8988T (cell line): ENCODE data around the gene RIPK4.
"Not testable (repeated sequence)": the region's sequence is repeated elsewhere in the genome, so short reads cannot be mapped to it uniquely, and the experiment has no call there.

Experiments
- DNase-seq: peaks from one replicate; pipeline ENCODE4 v3.0.0; 2011

RIPK4 gene

DNA sequence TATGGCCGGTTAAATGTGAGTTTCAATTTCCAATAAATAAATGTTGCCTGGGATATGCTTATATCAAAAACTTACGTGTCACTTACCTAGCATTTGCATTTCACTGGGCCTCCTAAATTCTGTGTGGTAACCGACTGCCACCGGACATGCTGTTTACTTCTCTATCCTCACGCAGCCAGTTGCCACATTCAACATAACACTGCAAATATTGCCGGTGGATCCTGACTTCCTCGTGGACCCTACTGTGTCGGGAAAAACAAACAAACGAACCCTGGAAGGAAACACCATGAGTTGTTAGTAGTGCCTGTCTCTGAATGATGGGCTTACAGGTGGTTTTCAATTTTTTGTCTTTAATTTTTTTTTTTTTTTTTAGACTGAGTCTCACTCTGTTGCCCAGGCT lies 54.1 kb downstream of the RIPK4 start:
- DNase-seq: no peak

DNA sequence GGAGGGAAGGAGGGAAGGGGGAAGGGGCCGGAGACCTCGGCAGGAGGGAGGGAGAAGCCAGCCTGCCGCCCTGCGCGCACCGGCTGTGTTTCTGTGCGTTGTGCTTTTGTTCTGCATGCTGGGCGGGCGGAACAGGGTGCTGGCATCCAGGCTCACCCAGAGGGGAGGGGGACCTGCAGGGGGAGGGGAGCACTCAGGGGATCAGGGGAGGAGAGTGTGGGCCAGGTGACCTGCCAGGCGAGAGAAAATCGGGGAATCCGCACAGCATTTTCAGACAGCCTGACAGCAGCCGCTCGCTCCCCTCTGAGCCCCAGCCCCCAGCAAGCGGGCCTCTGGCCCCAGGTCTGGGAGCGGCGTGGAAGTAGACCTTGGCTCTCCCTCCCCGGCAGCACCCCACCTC lies 54.7 kb downstream of the RIPK4 start:
- no peak for DNase-seq

DNA sequence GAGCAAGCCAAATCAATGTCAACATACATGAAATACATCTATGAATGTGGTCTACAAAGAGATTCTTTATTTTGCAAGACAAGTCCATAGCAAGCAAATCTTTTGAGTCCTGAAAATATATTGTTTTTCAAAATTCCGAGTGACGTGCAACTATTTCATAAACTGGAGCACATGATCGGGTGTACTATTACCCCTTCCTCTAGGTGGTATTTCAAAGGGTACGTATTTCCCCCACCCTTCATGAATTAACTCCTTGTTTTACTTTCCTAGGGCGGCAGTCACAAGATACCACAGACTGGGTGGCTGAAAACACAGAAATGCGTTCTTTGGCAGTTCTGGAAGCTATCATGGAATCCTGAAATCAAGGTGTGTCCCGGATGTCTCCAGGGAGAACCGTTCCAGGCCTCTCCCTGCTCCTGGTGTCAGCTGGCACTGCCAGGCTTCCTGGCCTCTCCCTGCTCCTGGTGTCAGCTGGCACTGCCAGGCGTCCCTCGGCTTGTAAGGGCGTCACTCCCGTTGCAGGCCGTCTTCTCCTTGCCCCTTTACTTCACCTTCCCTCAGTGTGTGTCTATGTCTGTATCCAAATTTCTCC lies 55.3 kb downstream of the RIPK4 start:
- no peak for DNase-seq

DNA sequence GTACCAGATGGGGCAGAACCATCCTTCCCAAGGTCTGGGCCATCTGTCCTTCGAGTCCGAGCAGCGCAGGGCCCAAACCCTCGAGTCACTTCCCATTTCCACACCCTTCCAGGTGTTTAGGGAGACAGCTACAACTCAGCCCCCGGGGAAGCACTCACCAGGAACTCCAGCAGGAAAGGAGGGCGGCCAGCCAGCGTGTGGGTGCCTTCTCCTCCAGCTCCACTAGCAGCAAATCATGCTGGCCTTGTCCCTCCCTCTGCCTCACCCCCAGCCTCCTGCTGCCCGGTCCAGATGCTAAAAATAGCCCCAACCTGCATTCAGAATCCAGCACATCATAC lies 56.1 kb downstream of the RIPK4 start:
- no peak for DNase-seq

DNA sequence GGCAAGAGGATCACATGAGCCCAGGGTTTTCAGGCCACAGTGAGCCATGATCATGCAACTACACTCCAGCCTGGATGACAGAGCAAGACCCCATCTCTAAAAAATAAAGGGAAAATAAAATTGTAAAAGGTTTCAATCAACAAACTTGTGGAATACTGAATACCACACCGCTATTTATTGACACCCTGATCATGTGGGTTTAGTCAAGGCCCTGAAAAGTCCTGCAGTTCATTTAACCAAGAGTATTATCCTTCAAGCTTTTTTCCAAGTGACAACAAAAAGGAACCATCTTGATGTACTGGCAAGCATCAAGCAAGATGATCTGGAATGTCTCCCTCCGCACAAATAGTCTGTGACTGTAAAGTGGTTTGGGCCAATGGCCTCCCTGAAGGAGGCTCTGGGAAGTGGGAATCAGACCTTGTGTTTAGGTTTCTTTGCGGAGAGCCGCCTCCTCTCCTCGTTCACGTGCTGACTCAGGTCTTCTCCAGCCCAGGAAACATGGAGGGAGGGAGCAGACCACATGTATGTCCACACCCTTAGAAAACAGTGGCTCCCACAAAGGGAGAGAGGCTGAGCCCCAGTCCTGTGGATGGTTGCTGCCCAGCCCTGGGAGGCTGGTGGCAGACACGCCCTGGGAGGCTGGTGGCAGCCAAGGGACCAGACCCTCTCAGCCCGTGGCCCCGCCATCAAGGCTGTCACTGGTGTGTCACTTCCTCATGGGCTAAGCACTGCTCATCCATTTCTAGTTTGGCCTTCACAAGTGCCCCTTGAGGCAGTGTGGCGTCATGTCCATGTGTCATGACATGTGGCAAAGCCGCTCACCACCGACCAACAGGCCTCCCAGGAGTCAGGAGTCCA lies 56.7 kb downstream of the RIPK4 start:
- DNase-seq: no peak

DNA sequence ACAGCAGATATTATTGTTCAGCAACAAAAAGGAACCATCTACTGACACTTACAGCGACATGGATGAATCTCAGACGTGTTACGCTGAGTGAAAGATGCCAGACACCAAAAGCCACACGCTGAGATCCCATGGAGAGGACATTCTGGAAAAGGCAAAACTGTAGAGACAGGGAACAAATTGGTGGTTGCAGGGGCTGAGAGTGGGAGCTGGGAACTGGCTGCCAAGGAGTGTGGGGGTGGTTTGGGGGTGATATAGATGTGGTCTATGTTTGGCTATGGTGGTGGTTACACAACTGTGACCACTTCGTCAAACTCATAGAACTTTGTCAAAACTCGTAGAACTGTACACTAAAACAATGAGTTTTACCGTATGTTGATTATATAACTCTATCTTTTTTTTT lies 57.7 kb downstream of the RIPK4 start:
- DNase-seq: no peak

DNA sequence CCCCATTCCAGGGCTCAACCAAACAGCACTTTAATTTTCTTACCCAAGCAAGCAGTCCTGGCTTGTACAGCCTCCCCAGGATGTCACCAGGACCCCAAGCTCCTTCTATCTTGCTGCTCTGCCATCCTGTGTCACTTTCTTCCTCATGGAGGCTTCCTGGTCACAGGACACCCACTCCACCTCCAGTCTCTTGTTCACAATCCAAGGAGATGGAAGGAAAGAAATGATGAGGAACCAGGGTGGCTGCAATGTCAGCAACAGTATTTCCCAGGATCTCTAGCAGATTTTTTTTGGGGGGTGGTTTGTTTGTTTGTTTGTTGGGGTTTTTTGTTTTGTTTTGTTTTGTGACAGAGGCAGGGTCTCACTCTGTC lies 58.9 kb downstream of the RIPK4 start:
- no peak for DNase-seq

DNA sequence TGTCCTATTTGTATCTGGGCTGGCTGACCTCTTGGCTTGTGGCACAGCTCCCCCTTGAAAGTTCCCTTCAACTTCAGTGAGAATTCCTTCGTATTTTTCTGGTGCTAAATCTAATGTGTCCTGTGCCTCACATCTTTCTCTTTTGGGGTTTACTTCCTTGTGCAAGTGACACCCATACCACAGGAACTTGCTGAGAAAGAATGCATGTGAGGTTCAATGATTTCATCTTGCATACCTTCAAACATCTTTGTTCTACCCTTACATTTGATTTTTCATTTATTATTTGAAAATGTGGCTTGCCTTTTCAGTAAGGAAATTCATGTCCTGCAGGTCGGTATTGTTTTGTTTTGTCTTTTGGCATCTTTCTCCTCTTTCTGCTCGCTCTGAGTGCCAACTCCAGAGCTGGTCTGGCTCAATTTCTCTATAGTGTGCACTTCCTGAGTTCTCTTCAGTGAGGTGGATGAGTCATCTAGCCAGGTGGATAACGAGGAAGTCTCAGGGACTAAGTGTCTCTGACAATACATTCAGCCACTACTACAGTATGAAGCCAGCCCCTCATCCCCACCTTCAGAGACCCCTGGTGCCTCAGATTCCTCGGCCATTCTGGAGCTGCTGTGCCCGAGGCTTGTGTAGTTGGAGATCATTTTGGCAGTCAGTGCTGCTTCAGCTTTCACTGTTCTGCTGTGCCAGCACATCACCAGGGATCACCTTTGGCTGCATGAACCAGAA lies 59.5 kb downstream of the RIPK4 start:
- DNase-seq: no peak

DNA sequence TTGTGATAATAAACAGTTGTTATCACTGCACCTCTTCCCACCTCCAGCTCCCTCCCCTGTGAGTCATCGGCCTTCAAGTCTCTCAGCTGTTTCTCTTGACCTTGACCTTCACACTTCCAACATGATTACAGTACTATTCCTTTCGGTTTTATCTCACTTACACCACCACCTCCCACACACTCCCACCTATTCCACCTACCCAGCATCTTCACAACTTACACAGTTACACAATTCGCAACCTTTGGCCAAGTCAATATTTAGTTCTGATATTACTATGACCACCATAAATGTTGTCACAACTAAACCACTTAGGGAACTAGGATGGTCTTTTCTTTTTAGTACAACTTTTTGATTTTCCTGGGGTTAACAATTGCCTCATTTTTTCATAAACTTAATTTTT lies 60.2 kb downstream of the RIPK4 start:
- DNase-seq: no peak

DNA sequence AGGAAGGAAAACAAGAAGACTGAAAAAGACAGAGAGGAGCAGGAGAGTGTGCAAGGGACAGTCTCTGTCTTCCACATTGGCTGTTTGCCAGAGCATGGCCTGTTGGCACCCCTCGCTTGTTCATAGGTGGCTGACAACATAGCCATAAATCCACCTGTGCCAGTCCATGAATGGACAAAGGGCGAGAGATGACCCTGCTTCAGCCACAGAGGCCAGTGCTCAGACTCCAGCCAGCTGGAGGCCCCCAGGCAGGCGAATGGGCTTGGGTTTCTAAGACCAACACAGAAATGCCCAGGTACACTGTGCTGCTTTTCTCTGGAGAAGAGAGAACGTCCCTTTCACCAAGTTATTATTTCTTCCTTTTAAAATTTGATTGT lies 60.6 kb downstream of the RIPK4 start:
- no peak for DNase-seq

DNA sequence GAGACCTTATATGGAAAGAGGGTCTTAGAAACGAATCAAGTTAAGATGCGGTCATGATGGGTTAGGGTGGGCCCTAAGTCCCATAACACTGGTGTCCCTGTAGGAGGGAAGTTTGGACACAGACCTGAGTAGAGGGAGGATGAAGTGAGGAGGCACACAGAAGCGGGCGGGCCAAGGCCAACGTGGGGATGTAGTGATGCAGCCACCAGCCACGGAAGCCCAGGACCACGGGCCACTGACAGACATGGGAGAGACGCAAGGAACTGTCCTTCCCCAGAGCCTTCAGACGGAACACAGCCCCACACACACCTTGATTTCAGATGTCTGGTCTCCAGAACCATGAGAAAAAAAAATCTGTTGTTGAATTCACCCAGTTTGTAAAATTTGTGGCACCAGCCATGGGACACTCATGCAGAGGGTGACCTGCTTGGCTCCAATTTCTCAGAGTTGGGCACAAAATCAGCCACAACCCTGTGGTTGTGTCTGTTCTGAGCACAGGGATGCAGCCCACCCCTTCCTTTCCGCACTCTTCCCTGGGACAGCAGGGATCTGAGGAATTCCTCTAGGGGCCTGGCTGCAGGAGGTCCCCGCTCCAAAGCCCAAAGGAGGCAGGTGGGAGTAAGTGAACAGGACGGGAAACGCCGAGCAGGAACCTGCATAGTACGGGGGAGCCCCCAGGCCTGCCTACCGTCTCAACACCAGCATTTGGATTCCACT lies 61.1 kb downstream of the RIPK4 start:
- DNase-seq: no peak

DNA sequence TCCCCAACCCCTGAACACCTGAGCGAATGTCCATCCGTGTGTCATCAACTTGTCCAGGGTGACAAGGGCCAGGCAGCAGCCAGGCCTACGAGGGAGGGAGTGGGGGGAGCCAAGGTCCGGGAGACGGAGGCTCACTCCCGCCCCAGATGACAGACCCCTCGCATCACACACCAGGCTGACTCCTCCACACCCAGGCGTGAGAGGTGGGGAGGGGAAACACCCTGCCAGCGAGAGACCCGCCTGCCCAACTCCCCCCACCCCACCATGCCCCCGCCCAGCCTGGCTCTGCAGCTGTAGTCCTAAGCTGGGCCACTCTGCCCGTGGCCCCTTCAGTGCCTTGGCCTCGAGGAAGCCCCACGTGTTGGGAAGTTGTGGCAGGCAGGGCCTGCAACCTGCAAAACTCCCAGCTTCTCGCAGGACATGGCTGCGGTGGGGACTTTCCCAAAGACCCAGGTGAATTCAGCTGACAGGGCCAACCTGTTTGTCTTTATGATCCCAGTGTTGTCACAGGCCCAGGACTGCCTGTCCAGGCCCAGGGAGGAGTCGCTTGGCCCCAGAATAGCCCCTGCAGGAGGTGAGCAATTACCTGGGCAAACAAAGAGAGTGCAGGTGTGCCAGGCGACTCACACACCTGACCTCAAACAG lies 62.9 kb downstream of the RIPK4 start:
- no peak for DNase-seq

DNA sequence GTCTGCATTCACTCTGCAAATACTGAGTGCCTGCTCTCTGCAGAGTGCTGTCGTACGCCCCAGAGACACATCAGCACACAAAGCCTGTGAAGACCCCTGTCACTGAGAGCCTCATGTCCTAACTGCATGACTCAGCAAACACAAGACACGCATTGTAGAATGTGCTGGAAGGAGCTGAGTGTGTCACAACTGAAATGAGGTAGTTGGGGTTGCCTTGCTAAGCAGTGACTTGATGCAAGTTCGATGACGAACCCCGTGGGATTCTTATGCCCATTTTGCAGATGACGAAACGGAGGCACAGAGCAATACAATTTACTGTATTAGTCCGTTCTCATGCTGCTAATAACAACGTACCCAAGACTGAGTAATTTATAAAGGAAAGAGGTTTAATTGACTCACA lies 65.1 kb downstream of the RIPK4 start:
- DNase-seq: no peak

DNA sequence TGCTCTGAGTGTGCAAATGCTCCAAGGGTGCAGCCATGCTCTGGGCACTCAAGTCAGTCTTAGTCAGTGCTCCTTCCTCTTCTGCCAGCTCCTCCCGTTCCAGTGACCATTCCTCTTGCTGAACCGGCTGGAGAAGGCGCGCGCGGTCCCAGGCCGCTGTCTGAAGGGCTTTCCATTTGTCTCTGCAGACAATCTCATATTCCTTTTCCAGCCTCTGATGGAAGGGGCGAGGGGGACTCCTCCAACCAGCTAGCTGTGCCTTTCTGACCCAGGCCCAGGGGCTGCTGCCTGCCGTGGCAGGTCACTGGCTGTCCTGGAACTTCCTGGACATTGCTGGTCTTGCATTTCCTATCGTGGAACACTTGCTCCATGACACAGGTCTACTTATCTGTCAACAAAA lies 67.5 kb downstream of the RIPK4 start:
- no peak for DNase-seq

DNA sequence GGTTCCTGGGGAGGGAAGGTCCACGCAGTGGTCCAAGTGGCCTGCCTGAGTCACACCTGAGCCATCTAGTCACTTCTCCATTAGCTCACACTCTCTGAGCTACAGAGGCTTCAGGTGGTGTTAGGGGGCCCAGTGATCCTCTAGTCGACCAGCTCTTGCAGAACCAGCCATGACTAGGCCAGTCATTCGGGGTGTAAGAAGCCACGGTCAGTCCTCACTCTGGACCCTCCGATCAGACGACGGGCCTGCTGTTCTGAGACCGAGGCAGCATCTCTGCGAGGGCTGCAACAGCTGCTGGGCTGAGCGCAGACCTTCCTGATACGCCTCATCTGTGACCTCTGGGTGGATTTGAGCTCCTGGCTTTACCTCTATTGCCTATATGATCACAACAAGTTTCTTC lies 68.8 kb downstream of the RIPK4 start:
- DNase-seq: no peak

DNA sequence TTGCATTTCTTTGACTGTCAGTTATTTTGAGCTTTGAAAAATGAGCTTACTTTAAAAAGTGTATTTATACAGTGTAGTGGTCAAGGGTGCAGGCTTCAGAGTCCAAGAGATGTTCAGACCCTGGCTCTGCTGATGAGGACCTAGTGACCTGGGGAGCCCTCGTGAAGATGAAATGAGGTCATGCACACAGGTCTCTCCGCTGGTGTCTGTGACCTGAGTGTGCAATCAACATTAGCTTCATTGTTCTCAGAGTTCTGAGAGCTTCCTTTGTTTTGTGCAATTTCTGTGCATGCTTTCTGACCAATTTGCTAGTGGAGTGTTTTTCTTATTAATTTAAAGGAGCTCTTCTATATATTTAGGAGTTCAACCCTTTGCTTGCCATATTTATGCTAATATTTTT lies 71.3 kb downstream of the RIPK4 start:
- DNase-seq: no peak

DNA sequence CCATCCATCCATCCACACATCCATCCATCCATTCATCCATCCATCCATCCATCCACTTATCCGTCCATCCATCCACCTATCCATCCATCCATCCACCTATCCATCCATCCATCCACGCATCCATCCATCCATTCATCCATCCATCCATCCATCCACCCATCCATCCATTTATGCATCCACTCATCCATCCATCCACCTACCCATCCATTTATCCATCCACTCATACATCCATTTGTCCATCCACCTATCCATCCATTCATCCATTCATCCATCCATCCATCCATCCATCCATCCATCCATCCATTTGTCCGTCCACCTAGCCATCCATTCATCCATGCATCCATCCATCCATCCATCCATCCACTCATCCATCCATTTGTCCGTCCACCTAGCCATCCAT lies 72.8 kb downstream of the RIPK4 start:
- DNase-seq: not testable (repeated sequence)

DNA sequence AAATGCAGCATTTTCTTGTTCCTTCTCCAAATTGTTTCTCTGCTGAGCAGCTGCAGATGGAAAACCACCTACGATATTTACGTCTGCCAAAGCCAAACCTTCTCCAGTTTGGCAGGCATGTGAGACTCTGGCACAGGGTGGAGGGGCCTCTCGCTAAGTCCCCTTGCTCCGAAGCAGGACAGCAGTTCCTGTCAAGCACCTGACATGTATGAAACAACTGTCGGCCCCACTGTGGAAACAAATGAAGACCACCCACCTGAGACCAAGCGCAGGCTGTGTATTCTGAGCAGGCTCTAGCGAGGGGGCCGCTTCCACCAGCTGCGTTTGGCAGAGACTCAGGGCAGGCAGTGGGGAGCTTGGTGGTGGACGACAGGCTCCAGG lies 74.7 kb downstream of the RIPK4 start:
- no peak for DNase-seq

DNA sequence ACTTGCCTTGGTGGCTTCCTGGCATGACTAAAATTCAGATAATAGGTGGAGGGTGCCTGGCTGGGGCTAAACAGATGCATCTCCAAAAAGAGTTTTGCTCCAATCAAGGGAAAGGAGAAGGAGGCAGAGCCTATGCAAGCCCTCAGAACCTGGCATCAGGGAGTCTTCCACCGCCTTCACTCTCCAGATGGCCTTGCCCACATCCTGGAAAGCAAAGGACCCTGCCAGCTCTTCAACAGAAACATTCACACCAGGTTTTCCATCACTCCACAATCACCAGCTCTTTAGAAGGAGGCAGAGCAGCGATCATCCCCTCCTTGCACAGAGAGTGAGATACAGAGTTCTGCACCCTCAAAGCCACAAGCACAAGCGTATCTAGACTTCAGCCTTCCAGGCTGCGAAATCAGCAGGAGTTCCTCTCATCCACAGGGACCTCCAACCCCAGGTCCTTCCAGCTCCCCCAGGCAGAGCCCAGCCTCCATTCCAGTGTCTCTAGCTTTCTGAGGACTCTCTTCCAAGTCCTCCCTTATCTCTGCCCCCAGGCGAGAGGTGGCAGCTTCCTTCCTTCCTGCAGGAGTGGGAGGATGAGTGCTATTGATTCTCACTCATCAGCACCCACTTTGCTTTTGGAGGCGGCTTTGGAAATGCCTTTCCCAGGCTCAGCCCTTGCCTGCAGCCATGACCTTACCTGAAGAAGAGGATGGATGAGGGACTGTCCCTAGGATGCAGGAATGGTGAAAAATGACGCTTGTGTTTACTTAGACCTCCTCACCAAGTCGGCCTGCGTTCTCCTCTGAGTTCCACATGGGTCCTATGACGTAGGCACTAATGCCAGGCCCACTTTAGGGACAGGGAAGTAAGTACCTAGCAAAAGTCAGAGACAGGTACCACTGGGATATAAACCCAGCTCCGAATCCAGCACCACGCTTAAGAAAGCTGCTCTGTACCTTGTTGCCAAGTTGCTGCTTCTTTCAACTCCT lies 75.4 kb downstream of the RIPK4 start:
- no peak for DNase-seq
